Measurements from ENCODE around the gene DSCAML1.

DSCAML1 gene

GRCh38 chr11:117426941-117427340, 370.1 kb downstream of the DSCAML1 start:
- DNase-seq (ENCODE audit: low spot score), result no peak

- DNase-seq (ENCODE audit: low spot score), result peak; percentile 90
These were observed 370.7 kb downstream of the DSCAML1 start for GRCh38 chr11:117426297-117426685.

- no peak for DNase-seq (ENCODE audit: low spot score)
These were observed 371.2 kb downstream of the DSCAML1 start for GRCh38 chr11:117425679-117426296.

GRCh38 chr11:117424781-117425180, 372.2 kb downstream of the DSCAML1 start:
- DNase-seq (ENCODE audit: low spot score), result peak; percentile 50

- DNase-seq (ENCODE audit: low spot score), result no peak
These were observed 373.9 kb downstream of the DSCAML1 start for GRCh38 chr11:117423046-117423575.

GRCh38 chr11:117421476-117421875, 375.5 kb downstream of the DSCAML1 start:
- no peak for DNase-seq (ENCODE audit: low spot score)

- DNase-seq (ENCODE audit: low spot score), result no peak
These were observed 376.0 kb downstream of the DSCAML1 start for GRCh38 chr11:117421041-117421440.

- no peak for DNase-seq (ENCODE audit: low spot score)
These were observed 376.4 kb downstream of the DSCAML1 start for GRCh38 chr11:117420598-117420997.

- no peak for DNase-seq (ENCODE audit: low spot score)
These were observed 376.9 kb downstream of the DSCAML1 start for GRCh38 chr11:117420143-117420485.

GRCh38 chr11:117419482-117420142, 377.4 kb downstream of the DSCAML1 start:
- DNase-seq (ENCODE audit: low spot score), result peak; percentile 44

- no peak for DNase-seq (ENCODE audit: low spot score)
These were observed 378.1 kb downstream of the DSCAML1 start for GRCh38 chr11:117418737-117419481.

- DNase-seq (ENCODE audit: low spot score), result no peak
These were observed 379.2 kb downstream of the DSCAML1 start for GRCh38 chr11:117417856-117418255.

- DNase-seq (ENCODE audit: low spot score), result no peak
These were observed 379.7 kb downstream of the DSCAML1 start for GRCh38 chr11:117417342-117417741.

GRCh38 chr11:117415358-117415896, 381.6 kb downstream of the DSCAML1 start:
- no peak for DNase-seq (ENCODE audit: low spot score)

- no peak for DNase-seq (ENCODE audit: low spot score)
These were observed 382.3 kb downstream of the DSCAML1 start for GRCh38 chr11:117414724-117415123.

GRCh38 chr11:117413616-117414015, 383.4 kb downstream of the DSCAML1 start:
- no peak for DNase-seq (ENCODE audit: low spot score)

- DNase-seq (ENCODE audit: low spot score), result no peak
These were observed 384.3 kb downstream of the DSCAML1 start for GRCh38 chr11:117412653-117413275.

GRCh38 chr11:117412176-117412575, 384.8 kb downstream of the DSCAML1 start:
- no peak for DNase-seq (ENCODE audit: low spot score)

GRCh38 chr11:117411736-117412135, 385.3 kb downstream of the DSCAML1 start:
- DNase-seq (ENCODE audit: low spot score), result no peak

- no peak for DNase-seq (ENCODE audit: low spot score)
These were observed 385.9 kb downstream of the DSCAML1 start for GRCh38 chr11:117410861-117411710.

- DNase-seq (ENCODE audit: low spot score), result no peak
These were observed 386.8 kb downstream of the DSCAML1 start for GRCh38 chr11:117410238-117410637.
